Neural cell (in vitro differentiated cells): ENCODE results near the gene CNKSR1. TPM values are rescaled to one million over a fixed set of nuclear protein-coding genes. Genes with fewer than 3 reads are reported as not detected.
A peak's percentile ranks its signal among the peaks of the same experiment; 100 is the strongest.
"Not testable (repeated sequence)": the region's sequence is repeated elsewhere in the genome, so short reads cannot be mapped to it uniquely, and the experiment has no call there.

Experiments
- H2AFZ ChIP-seq: fragments of 200-600, 300-800 bp; sonication (generic), shearing (Covaris generic); 2 replicates; pipeline ENCODE4 v1.6.0; 2014; ENCODE audit warnings: low read depth, mild to moderate bottlenecking, antibody characterized with exemption, low read length, moderate library complexity
- H3F3A ChIP-seq: fragments of 200-600 bp; shearing (Covaris generic); 2 replicates; pipeline ENCODE4 v1.6.1; 2016; ENCODE audit warnings: mild to moderate bottlenecking, moderate library complexity, mixed read lengths, antibody characterized with exemption, low read length; ENCODE audit not compliant: insufficient read depth, poor library complexity, severe bottlenecking
- H3K27ac ChIP-seq: fragments of 200-600, 300-800 bp; sonication (generic), shearing (Covaris generic); 2 replicates; pipeline ENCODE4 v1.5.1; 2014; ENCODE audit warnings: mild to moderate bottlenecking, low read length, moderate library complexity
- H3K27me3 ChIP-seq: fragments of 300-800, 200-600 bp; sonication (generic), shearing (Covaris generic); 2 replicates; pipeline ENCODE4 v1.6.0; 2014; ENCODE audit warnings: mild to moderate bottlenecking, low read depth, low read length, moderate library complexity; ENCODE audit not compliant: insufficient read depth
- H3K36me3 ChIP-seq: fragments of 300-800, 200-600 bp; sonication (generic), shearing (Covaris generic); 2 replicates; pipeline ENCODE4 v1.5.1; 2014; ENCODE audit warnings: mild to moderate bottlenecking, antibody characterized with exemption, low read length, moderate library complexity; ENCODE audit not compliant: insufficient read depth
- H3K4me2 ChIP-seq: fragments of 300-800, 200-600 bp; sonication (generic), shearing (Covaris generic); 2 replicates; pipeline ENCODE4 v1.6.0; 2014; ENCODE audit warnings: mild to moderate bottlenecking, low read length
- H3K4me3 ChIP-seq: fragments of 300-800, 200-600 bp; sonication (generic), shearing (Covaris generic); 2 replicates; pipeline ENCODE4 v1.5.1; 2014; ENCODE audit warnings: mild to moderate bottlenecking, low read length, moderate library complexity
- H3K79me2 ChIP-seq: fragments of 200-600 bp; shearing (Covaris generic); replicated peaks from 2 replicates; pipeline ENCODE4 v1.6.0; 2014; ENCODE audit warnings: mild to moderate bottlenecking, low read length, moderate library complexity; ENCODE audit not compliant: insufficient read depth
- H3K9ac ChIP-seq: fragments of 300-800, 200-600 bp; sonication (generic), shearing (Covaris generic); 2 replicates; pipeline ENCODE4 v1.6.1; 2016; ENCODE audit warnings: mild to moderate bottlenecking, low read length, mixed read lengths
- H3K9me2 ChIP-seq: fragments of 200-600 bp; shearing (Covaris generic); 2 replicates; pipeline ENCODE4 v1.6.1; 2016; ENCODE audit warnings: mild to moderate bottlenecking, low read length, mixed read lengths; ENCODE audit not compliant: insufficient read depth
- H3K9me3 ChIP-seq: fragments of 200-600, 300-800 bp; sonication (generic), shearing (Covaris generic); 2 replicates; pipeline ENCODE4 v1.6.1; 2016; ENCODE audit warnings: mild to moderate bottlenecking, mixed run types, low read length, moderate library complexity, mixed read lengths
- H4K20me1 ChIP-seq: fragments of 200-600 bp; shearing (Covaris generic); 2 replicates; pipeline ENCODE4 v1.6.1; 2016; ENCODE audit warnings: mild to moderate bottlenecking, mixed run types; ENCODE audit not compliant: insufficient read depth
- CTCF ChIP-seq: fragments of 450-650 bp; IDR thresholded peaks from 2 replicates; pipeline ENCODE4 v1.5.1; 2014; ENCODE audit warnings: antibody characterized with exemption, mild to moderate bottlenecking, moderate library complexity; ENCODE audit not compliant: poor library complexity, severe bottlenecking
- EP300 ChIP-seq: fragments of 450-650 bp; conservative IDR thresholded peaks from 2 replicates; pipeline ENCODE4 v1.6.1; 2014; ENCODE audit warnings: antibody characterized with exemption, mild to moderate bottlenecking, moderate library complexity; ENCODE audit not compliant: poor library complexity, severe bottlenecking
- EZH2 ChIP-seq: fragments of 200-600, 300-800 bp; shearing (Covaris generic), sonication (generic); IDR thresholded peaks from 2 replicates; pipeline ENCODE4 v1.6.1; 2014; ENCODE audit warnings: antibody characterized with exemption, low read length, borderline replicate concordance, mild to moderate bottlenecking; ENCODE audit not compliant: insufficient read depth, poor library complexity, severe bottlenecking
- MXI1 ChIP-seq: fragments of 450-650 bp; conservative IDR thresholded peaks from 2 replicates; pipeline ENCODE4 v1.6.1; 2014; ENCODE audit warnings: antibody characterized with exemption, mild to moderate bottlenecking; ENCODE audit not compliant: poor library complexity, severe bottlenecking
- POLR2AphosphoS5 ChIP-seq: IDR thresholded peaks from 2 replicates; pipeline ENCODE4 v1.6.1; 2012
- RAD21 ChIP-seq: fragments of 450-650 bp; conservative IDR thresholded peaks from 2 replicates; pipeline ENCODE4 v1.6.1; 2014; ENCODE audit warnings: antibody characterized with exemption, mild to moderate bottlenecking, moderate library complexity
- REST ChIP-seq: IDR thresholded peaks from 2 replicates; pipeline ENCODE4 v1.6.1; 2012; ENCODE audit warnings: borderline replicate concordance
- SMC3 ChIP-seq: fragments of 450-650 bp; conservative IDR thresholded peaks from 2 replicates; pipeline ENCODE4 v1.6.1; 2014; ENCODE audit warnings: antibody characterized with exemption, mild to moderate bottlenecking, moderate library complexity; ENCODE audit not compliant: poor library complexity
- TAF1 ChIP-seq: IDR thresholded peaks from 2 replicates; pipeline ENCODE4 v1.6.1; 2012; ENCODE audit warnings: low read depth
- polyA plus RNA-seq: library from polyadenylated mRNA; depleted of rRNA; stranded (reverse); fragments of >200 nt; gene quantifications from 2 replicates; pipeline ENCODE4 v1.2.3, GENCODE V29; 2014

The CNKSR1 gene
- polyA plus RNA-seq, 1 donor from 2014 or later: 7.8 TPM

GRCh38 chr1:26224606-26225005 lies 47.3 kb downstream of the CNKSR1 start:
- TF ChIP-seq POLR2AphosphoS5 (no peak), SMC3 (no peak), EP300 (no peak), MXI1 (no peak), REST (no peak), EZH2 (no peak), RAD21 (no peak), TAF1 (no peak), CTCF (no peak)
- Histone ChIP-seq H2AFZ (no peak overlapping the region), H3K79me2 (no peaks in the 10 kb centered on the region), H3K9me2 (no peaks in the 10 kb centered on the region), H3K27ac (no peak overlapping the region), H3K9ac (no peak overlapping the region), H3K27me3 (peaks cover 24% of the 10 kb centered on the region), H3K4me3 (no peak overlapping the region), H3K4me2 (no peak overlapping the region), H3F3A (no peaks in the 10 kb centered on the region), H3K9me3 (no peaks in the 10 kb centered on the region), H3K36me3 (no peaks in the 10 kb centered on the region), H4K20me1 (no peaks in the 10 kb centered on the region)

GRCh38 chr1:26225033-26225831 lies 47.9 kb downstream of the CNKSR1 start:
- Histone ChIP-seq H3K27ac (no peak overlapping the region), H3K9ac (no peak overlapping the region)
- TF ChIP-seq REST (no peak), RAD21 (no peak), EP300 (no peak)

GRCh38 chr1:26230682-26231081 lies 53.4 kb downstream of the CNKSR1 start:
- not testable (repeated sequence) for H3K27me3 ChIP-seq, H3K9ac ChIP-seq, H3K9me3 ChIP-seq, H3F3A ChIP-seq, H3K9me2 ChIP-seq, H3K4me2 ChIP-seq, H3K27ac ChIP-seq, H3K36me3 ChIP-seq, H3K79me2 ChIP-seq, H3K4me3 ChIP-seq, H4K20me1 ChIP-seq, H2AFZ ChIP-seq

More at GRCh38 chr1:26225033-26225831, 47.9 kb downstream of the CNKSR1 start:
- Histone ChIP-seq H3K4me2 (no peak overlapping the region), H3K9me2 (no peaks in the 10 kb centered on the region), H4K20me1 (no peaks in the 10 kb centered on the region), H3K9me3 (no peaks in the 10 kb centered on the region), H3K27me3 (peaks cover 24% of the 10 kb centered on the region), H3K79me2 (no peaks in the 10 kb centered on the region), H3K4me3 (peak overlapping the region; percentile 43), H2AFZ (no peak overlapping the region), H3K36me3 (no peaks in the 10 kb centered on the region), H3F3A (no peaks in the 10 kb centered on the region)
